ENCODE data around the gene TNFSF8.

TNFSF8 gene

DNA sequence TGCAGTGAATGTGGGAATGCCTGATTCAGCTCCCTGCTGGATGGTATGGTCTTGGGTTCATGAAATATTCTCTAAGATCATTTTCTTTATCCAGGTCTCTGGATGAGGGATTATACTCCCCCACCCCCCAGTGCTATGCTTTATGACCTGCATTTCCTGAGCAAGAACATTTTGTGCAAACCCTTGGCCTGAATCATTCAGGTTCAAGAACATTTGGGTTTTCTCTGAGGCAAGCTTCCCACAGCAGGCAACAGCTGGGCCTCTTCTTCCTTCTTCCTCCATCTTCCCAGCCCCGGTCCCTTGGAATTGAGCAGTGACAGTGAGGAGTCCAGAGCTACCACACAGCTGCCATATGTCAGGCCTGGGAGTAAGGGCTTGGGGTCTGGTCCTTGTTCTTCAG, 65.9 kb downstream of the TNFSF8 start:
- TF ChIP-seq, protein P1, sequence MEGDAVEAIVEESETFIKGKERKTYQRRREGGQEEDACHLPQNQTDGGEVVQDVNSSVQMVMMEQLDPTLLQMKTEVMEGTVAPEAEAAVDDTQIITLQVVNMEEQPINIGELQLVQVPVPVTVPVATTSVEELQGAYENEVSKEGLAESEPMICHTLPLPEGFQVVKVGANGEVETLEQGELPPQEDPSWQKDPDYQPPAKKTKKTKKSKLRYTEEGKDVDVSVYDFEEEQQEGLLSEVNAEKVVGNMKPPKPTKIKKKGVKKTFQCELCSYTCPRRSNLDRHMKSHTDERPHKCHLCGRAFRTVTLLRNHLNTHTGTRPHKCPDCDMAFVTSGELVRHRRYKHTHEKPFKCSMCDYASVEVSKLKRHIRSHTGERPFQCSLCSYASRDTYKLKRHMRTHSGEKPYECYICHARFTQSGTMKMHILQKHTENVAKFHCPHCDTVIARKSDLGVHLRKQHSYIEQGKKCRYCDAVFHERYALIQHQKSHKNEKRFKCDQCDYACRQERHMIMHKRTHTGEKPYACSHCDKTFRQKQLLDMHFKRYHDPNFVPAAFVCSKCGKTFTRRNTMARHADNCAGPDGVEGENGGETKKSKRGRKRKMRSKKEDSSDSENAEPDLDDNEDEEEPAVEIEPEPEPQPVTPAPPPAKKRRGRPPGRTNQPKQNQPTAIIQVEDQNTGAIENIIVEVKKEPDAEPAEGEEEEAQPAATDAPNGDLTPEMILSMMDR (IDR thresholded peaks at IDR 0.05): no peak

DNA sequence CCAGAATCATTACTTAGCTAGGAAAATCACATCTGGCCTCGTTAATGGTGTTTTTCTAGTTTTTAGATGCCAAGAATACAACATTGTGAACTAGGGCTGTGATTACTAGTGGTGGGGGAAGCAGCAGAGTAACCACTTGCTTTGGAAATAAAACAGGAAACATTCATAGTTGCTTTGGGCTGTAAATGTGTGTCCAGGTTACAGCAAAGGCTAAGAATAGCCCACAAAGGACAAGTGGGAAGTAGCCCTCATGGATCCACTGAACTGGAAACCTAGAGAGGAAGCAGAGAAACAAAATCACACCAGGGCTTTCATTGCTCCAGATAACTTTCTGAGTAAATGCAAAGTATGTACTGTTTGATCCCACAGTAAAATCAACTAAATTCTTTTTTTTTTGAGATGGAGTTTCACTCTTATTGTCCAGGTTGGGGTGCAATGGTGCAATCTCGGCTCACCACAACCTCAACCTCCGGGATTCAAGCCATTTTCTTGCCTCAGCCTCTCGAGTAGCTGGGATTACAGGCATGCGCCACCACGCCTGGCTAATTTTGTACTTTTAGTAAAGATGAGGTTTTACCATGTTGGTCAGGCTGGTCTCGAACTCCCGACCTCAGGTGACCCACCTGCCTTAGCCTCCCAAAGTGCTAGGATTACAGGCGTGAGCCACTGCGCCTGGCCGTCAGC, 68.3 kb downstream of the TNFSF8 start:
- TF ChIP-seq, protein P1 (IDR thresholded peaks at IDR 0.05): no peak

DNA sequence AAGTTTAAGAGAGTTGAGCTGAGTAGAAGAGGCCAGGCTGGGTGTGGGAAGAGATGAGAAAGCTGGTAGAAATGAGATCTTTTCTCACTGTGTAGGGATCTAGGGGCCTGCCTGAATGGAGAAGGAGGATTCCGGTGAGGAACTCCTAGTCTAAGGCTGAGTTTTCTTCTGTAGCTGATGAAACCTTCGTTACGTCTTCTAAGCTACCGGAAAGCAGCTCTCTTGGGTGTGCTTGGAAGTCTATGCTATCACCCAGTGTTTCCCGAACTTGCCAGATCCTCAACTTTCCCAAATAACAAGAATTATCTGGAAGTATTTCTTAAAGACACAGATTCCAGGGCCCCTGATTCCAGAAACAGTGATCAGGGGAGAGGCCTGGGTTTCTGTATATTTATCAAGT, 69.1 kb downstream of the TNFSF8 start:
- TF ChIP-seq, protein P1 (IDR thresholded peaks at IDR 0.05): no peak

DNA sequence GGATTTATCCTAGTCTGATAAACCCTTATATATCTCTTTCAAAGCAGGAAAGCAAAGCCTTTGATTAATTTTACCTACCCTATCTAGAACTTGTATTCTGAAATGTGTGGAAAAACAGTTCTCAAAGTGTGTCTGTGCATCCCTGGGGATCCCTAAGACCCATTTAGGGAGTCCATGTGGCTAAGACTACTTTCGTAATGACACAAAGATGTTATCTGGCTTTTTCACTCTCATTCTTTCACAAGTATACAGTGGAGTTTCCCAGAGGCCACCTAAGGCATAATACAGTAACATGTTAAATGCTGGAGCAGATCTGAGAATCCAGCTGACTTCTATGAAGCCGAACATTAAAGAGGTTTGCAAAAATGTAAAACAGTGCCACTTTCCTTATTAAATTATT, 70.2 kb downstream of the TNFSF8 start:
- TF ChIP-seq, protein P1 (IDR thresholded peaks at IDR 0.05): no peak

DNA sequence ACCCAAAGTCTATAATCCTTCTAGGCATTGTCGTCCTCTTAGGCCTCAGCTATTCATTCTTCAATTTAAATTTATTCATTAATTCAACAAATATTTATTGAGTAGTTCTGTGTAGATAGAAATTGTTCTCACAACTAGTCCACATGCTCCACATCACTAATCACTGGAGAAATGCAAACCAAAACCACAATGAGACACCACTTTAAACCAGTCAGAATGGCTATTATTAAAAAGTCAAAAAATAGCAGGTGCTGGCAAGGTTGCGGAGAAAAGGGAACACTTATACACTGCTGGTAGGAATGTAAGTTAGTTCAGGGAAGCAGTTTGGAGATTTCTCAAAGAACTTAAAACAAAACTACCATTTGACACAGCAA, 73.5 kb downstream of the TNFSF8 start:
- TF ChIP-seq, protein P1 (IDR thresholded peaks at IDR 0.05): no peak

DNA sequence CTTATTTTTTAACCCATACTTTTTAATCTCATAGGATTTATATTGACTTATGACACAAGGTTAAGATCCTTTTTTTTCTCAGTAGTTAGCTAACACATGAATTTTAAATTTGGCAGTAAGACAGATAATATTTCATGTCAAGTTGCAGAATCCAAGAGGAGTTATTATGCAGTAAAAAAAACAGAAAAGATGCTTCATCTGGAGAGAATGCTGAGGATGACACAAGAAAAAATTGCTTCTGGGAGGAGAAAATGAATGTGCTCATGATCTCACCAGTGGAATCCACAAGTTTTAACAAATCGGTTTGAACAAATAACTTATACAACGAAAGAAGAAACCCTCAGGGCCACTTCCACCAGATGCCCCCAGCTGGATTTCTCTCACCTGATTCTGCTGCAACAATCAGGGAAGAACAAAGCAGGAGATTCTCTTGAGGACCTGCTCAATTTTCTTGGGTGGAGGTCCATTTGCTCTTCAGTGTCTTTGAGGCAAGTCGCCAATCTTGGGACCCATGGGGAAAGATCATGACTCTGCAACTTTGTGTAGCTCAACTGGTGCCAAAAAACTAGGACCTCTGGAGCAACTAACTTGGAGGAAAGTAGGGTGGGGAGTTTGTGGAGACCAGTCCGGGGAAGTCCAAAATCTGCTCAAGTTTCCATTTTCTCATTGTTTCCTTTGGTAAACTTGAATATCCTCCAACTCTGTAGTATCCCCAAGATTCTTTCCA, 74.0 kb downstream of the TNFSF8 start:
- TF ChIP-seq, protein P1 (IDR thresholded peaks at IDR 0.05): no peak

DNA sequence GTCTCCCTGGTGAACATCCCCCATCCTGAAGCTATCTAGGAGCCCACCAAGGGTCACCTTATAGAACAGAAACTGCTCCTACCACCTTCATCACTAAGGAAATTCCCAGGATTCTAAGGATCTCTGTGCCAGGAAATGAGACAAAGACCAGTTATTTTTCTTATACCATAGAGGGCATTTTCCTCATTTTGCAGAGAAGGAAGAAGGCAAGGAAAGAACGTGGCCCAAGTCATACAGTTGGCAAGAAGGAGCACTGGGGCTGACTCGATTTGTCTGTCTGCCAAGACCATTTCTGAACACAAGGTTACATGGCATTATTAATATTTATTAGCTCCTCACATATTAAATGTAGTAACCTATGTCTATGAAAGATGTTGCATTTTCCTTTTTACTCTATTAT, 74.9 kb downstream of the TNFSF8 start:
- TF ChIP-seq, protein P1 (IDR thresholded peaks at IDR 0.05): no peak
